IMR-90 (cell line): Measurements from ENCODE around the gene PRLR. TPM values are rescaled to one million over a fixed set of nuclear protein-coding genes. Genes with fewer than 3 reads are reported as not detected.

Experiments
- ATAC-seq: fragments of 200-7000 bp; cut with Tn5 transposase; 2 replicates; pipeline ENCODE4 v1.9.1; 2020; ENCODE audit warnings: low read depth, mild to moderate bottlenecking, moderate library complexity
- BruUV-seq: library from RNA; stranded (reverse); fragments of 400-500 nt; replicated peaks from 2 replicates; lab custom pipeline; 2021; lab: Mats Ljungman, UMichigan
- CTCF ChIA-PET: fragments of 300-600 bp; formaldehyde crosslinking; extraction: SDS; loops from one replicate; lab custom pipeline; 2021; ENCODE audit warnings: antibody characterized with exemption; lab: Yijun Ruan, JAX
- POLR2A ChIA-PET: fragments of 300-600 bp; sonication (Branson Sonifier 250); formaldehyde crosslinking; loops from one replicate; lab custom pipeline; 2022; ENCODE audit warnings: antibody characterized with exemption; ENCODE audit not compliant: unreplicated experiment; lab: Charles Lee
- DNase-seq: peaks from one replicate; pipeline ENCODE4 v3.0.0; 2013
- H2AFZ ChIP-seq: replicated peaks from 2 replicates; pipeline ENCODE3; 2013; ENCODE audit warnings: low read length, mild to moderate bottlenecking; ENCODE audit not compliant: poor library complexity
- H2AK5ac ChIP-seq: 2 replicates; pipeline ENCODE4 v1.6.1; 2013; ENCODE audit warnings: low read depth, low read length, inconsistent platforms
- H2AK9ac ChIP-seq: replicated peaks from 2 replicates; pipeline ENCODE3; 2013; ENCODE audit warnings: mild to moderate bottlenecking, low read depth, low read length, moderate library complexity; ENCODE audit not compliant: poor library complexity
- H2BK120ac ChIP-seq: 2 replicates; pipeline ENCODE4 v1.6.1; 2013; ENCODE audit warnings: low read depth, low read length, inconsistent platforms
- H2BK15ac ChIP-seq: 3 replicates; pipeline ENCODE4 v1.6.1; 2013; ENCODE audit warnings: low read depth, low read length, inconsistent platforms
- H2BK20ac ChIP-seq: 2 replicates; pipeline ENCODE4 v1.6.1; 2013; ENCODE audit warnings: low read depth, mild to moderate bottlenecking, inconsistent platforms, low read length, moderate library complexity
- H2BK5ac ChIP-seq: 2 replicates; pipeline ENCODE4 v1.6.1; 2013; ENCODE audit warnings: mild to moderate bottlenecking, low read depth, low read length, inconsistent platforms; ENCODE audit not compliant: poor library complexity, severe bottlenecking
- H3K14ac ChIP-seq: replicated peaks from 2 replicates; pipeline ENCODE4 v1.6.1; 2013; ENCODE audit warnings: low read depth, low read length, inconsistent platforms
- H3K18ac ChIP-seq: 2 replicates; pipeline ENCODE4 v1.6.1; 2013; ENCODE audit warnings: low read depth, low read length, control low read depth
- H3K23ac ChIP-seq: 2 replicates; pipeline ENCODE4 v1.6.1; 2013; ENCODE audit warnings: low read depth, low read length, inconsistent platforms
- H3K27ac ChIP-seq: 2 replicates; pipeline ENCODE4 v1.5.1; 2013; ENCODE audit warnings: mild to moderate bottlenecking, control low read depth, low read length; ENCODE audit not compliant: insufficient read depth
- H3K27me3 ChIP-seq: 2 replicates; pipeline ENCODE4 v1.6.1; 2013; ENCODE audit warnings: low read length; ENCODE audit not compliant: control insufficient read depth, insufficient read depth
- H3K36me3 ChIP-seq: 2 replicates; pipeline ENCODE4 v1.6.1; 2013; ENCODE audit warnings: low read length, mixed read lengths; ENCODE audit not compliant: control insufficient read depth, insufficient read depth
- H3K4ac ChIP-seq: 2 replicates; pipeline ENCODE4 v1.6.1; 2013; ENCODE audit warnings: low read depth, low read length, inconsistent platforms
- H3K4me1 ChIP-seq: 2 replicates; pipeline ENCODE4 v1.6.1; 2013; ENCODE audit warnings: low read length, mixed read lengths; ENCODE audit not compliant: control insufficient read depth, insufficient read depth
- H3K4me2 ChIP-seq: 2 replicates; pipeline ENCODE4 v1.6.1; 2013; ENCODE audit warnings: low read depth, mild to moderate bottlenecking, control low read depth, low read length, moderate library complexity
- H3K4me3 ChIP-seq: 2 replicates; pipeline ENCODE4 v1.5.1; 2013; ENCODE audit warnings: low read depth, mild to moderate bottlenecking, control low read depth, low read length, moderate library complexity; ENCODE audit not compliant: insufficient read depth
- H3K56ac ChIP-seq: 2 replicates; pipeline ENCODE4 v1.6.1; 2013; ENCODE audit warnings: low read length, inconsistent platforms; ENCODE audit not compliant: insufficient read depth; ENCODE audit errors: extremely low read depth
- H3K79me1 ChIP-seq, 2 experiments: 2 replicates each; pipeline ENCODE4 v1.6.1; 2013; ENCODE audit warnings: low read length in 2 of 2, inconsistent platforms in 1 of 2, low read depth in 1 of 2
- H3K9ac ChIP-seq: 2 replicates; pipeline ENCODE4 v1.6.1; 2013; ENCODE audit warnings: low read depth, low read length, control low read depth
- H3K9me1 ChIP-seq: 2 replicates; pipeline ENCODE4 v1.6.1; 2013; ENCODE audit warnings: low read length, inconsistent platforms; ENCODE audit not compliant: insufficient read depth
- H3K9me3 ChIP-seq: 2 replicates; pipeline ENCODE4 v1.6.1; 2013; ENCODE audit warnings: low read length; ENCODE audit not compliant: control insufficient read depth, insufficient read depth
- H4K20me1 ChIP-seq: 2 replicates; pipeline ENCODE4 v1.6.1; 2013; ENCODE audit warnings: low read length, inconsistent platforms; ENCODE audit not compliant: insufficient read depth
- H4K5ac ChIP-seq: 2 replicates; pipeline ENCODE4 v1.6.1; 2013; ENCODE audit warnings: mild to moderate bottlenecking, low read depth, low read length, control low read depth
- H4K8ac ChIP-seq, 2 experiments: 2 replicates each; pipeline ENCODE4 v1.6.1; 2013; ENCODE audit warnings: low read depth in 2 of 2, low read length in 2 of 2, control low read depth in 1 of 2, inconsistent platforms in 1 of 2
- H4K91ac ChIP-seq: 2 replicates; pipeline ENCODE4 v1.6.1; 2013; ENCODE audit warnings: low read depth, low read length, inconsistent platforms; ENCODE audit not compliant: insufficient read depth
- BHLHE40 ChIP-seq: fragments of 150-350 bp; IDR thresholded peaks from 2 replicates; pipeline ENCODE4 v1.6.1; 2016; ENCODE audit warnings: mild to moderate bottlenecking, low read depth, low read length
- CHD1 ChIP-seq: IDR thresholded peaks from 2 replicates; pipeline ENCODE4 v1.6.1; 2012; ENCODE audit warnings: low read depth, low read length, improper control_type of control experiment
- MAFK ChIP-seq: IDR thresholded peaks from 2 replicates; pipeline ENCODE4 v1.6.1; 2012; ENCODE audit warnings: low read depth, low read length, improper control_type of control experiment
- RFX5 ChIP-seq: IDR thresholded peaks from 2 replicates; pipeline ENCODE4 v1.8.0; 2012; ENCODE audit warnings: low read depth, mild to moderate bottlenecking, low read length, moderate library complexity
- SMC3 ChIP-seq: fragments of 150-350 bp; IDR thresholded peaks from 2 replicates; pipeline ENCODE4 v1.6.1; 2016; ENCODE audit warnings: low read depth, mild to moderate bottlenecking, antibody characterized with exemption, low read length, moderate library complexity
- dilution Hi-C: fragments of 300-500 bp; cut with HindIII; formaldehyde crosslinking; loops from one replicate; pipeline ENCODE4 v1.14.3; 2018; ENCODE audit warnings: low sequenced_read_pairs; ENCODE audit not compliant: unreplicated experiment
- in situ Hi-C: fragments of 300-500 bp; cut with MboI; formaldehyde crosslinking; loops from 3 replicates; pipeline ENCODE4 v1.14.3; 2019; ENCODE audit warnings: low sequenced_read_pairs, inconsistent platforms, mixed read lengths
- intact Hi-C: fragments of 100-400 bp; cut with micrococcal nuclease; formaldehyde crosslinking; loops from 2 replicates; pipeline ENCODE4 v1.10.0; 2022
- polyA plus RNA-seq, 3 experiments: library from polyadenylated mRNA; depleted of rRNA; stranded (reverse); fragments of >200 nt; gene quantifications; 2 replicates each; pipeline ENCODE4 v1.2.3, GENCODE V29; 2012; ENCODE audit warnings: low replicate concordance in 1 of 3
- total RNA-seq: library from RNA; depleted of rRNA; stranded (reverse); fragments of >200 nt; gene quantifications from 2 replicates; pipeline ENCODE4 v1.2.3, GENCODE V29; 2012

The PRLR gene
- total and polyA plus RNA-seq, 2 of the 4 experiments (the other 2 are of a cell fraction), result 0.24 to 0.54 TPM

GRCh38 chr5:35171078-35171477 lies 59.2 kb downstream of the PRLR start:
- no peak overlapping the region for H3K23ac ChIP-seq
- no peak overlapping the region for H4K5ac ChIP-seq
- intact Hi-C loops (no loop called here), dilution Hi-C loops (no loop called here), in situ Hi-C loops (no loop called here)
- no peak overlapping the region for H2AK9ac ChIP-seq
- no peak overlapping the region; the same call in 1 of the 2 replicates for H3K14ac ChIP-seq
- no peak overlapping the region for H4K91ac ChIP-seq
- no peaks in the 10 kb centered on the region for H3K4me1 ChIP-seq
- H3K27me3 ChIP-seq, result peaks cover 7% of the 10 kb centered on the region
- no peak overlapping the region for H2AK5ac ChIP-seq
- no peak overlapping the region for H3K4me3 ChIP-seq
- H3K9ac ChIP-seq, result no peak overlapping the region
- no peak overlapping the region for H3K27ac ChIP-seq
- no peak overlapping the region for H2BK20ac ChIP-seq
- TF ChIP-seq MAFK (no peak), CHD1 (no peak), BHLHE40 (no peak), SMC3 (no peak), RFX5 (no peak)
- H3K18ac ChIP-seq, result no peak overlapping the region
- ATAC-seq, result no peak
- no TSS peak for BruUV-seq
- no peak for DNase-seq
- H3K79me1 ChIP-seq, result no peaks in the 10 kb centered on the region
- no peaks in the 10 kb centered on the region for H3K36me3 ChIP-seq
- CTCF ChIA-PET, result no interaction called here
- H3K9me3 ChIP-seq, result no peaks in the 10 kb centered on the region
- POLR2A ChIA-PET, result no interaction called here
- H2BK15ac ChIP-seq, result no peak overlapping the region
- no peak overlapping the region for H2BK5ac ChIP-seq
- H3K9me1 ChIP-seq, result no peaks in the 10 kb centered on the region
- H4K8ac ChIP-seq, result no peak overlapping the region
- H2BK120ac ChIP-seq, result no peak overlapping the region
- no peak overlapping the region for H3K4me2 ChIP-seq
- H3K56ac ChIP-seq, result no peak overlapping the region
- H2AFZ ChIP-seq, result no peak overlapping the region
- no peaks in the 10 kb centered on the region for H4K20me1 ChIP-seq
- H3K4ac ChIP-seq, result no peak overlapping the region
